K562 (cell line): Measurements from ENCODE around the gene ARID3A. TPM values are rescaled to one million over a fixed set of nuclear protein-coding genes. Genes with fewer than 3 reads are reported as not detected.
A peak's percentile ranks its signal among the peaks of the same experiment; 100 is the strongest.

Experiments used
- ASH1L ChIP-seq: fragments of 450-650 bp; IDR thresholded peaks from 2 replicates; pipeline ENCODE4 v1.6.1; 2018; ENCODE audit warnings: borderline replicate concordance, mild to moderate bottlenecking, low read depth; ENCODE audit not compliant: partially characterized antibody
- CCAR2 ChIP-seq: fragments of 200-400 bp; formaldehyde crosslinking; IDR thresholded peaks from 2 replicates; pipeline ENCODE4 v1.6.1; 2017; ENCODE audit warnings: mild to moderate bottlenecking, low read depth, low read length
- CREM ChIP-seq: IDR thresholded peaks from 2 replicates; pipeline ENCODE4 v1.6.1; 2014; ENCODE audit warnings: antibody characterized with exemption, low read depth
- GATA2 ChIP-seq: sonication (generic); formaldehyde crosslinking; IDR thresholded peaks from 2 replicates; pipeline ENCODE4 v1.4.0; 2020; ENCODE audit warnings: mild to moderate bottlenecking, missing genetic modification reagents
- HEY1 ChIP-seq: fragments of 250-450 bp; sonication (Bioruptor Pico); IDR thresholded peaks from 2 replicates; pipeline ENCODE4 v1.5.0; 2020; ENCODE audit warnings: mild to moderate bottlenecking, moderate library complexity, borderline replicate concordance
- NR2C2 ChIP-seq, 2 experiments: fragments of 200-800 bp in 1 of 2; sonication (Bioruptor generic) in 1 of 2; sonication (generic) in 1 of 2; formaldehyde crosslinking in 1 of 2; IDR thresholded peaks; 2 replicates each; pipeline versions ENCODE4 v1.6.1 to v1.8.0; 2016 to 2022; ENCODE audit warnings: mild to moderate bottlenecking in 1 of 2, missing compliant biosample characterization in 1 of 2, missing genetic modification characterization in 1 of 2, missing genetic modification reagents in 1 of 2
- PTRF ChIP-seq: fragments of 450-650 bp; IDR thresholded peaks from 2 replicates; pipeline ENCODE4 v1.6.1; 2016; ENCODE audit warnings: mild to moderate bottlenecking, missing genetic modification characterization, missing compliant biosample characterization
- RAD21 ChIP-seq, 2 experiments: fragments of 250-450 bp in 1 of 2; fragments of 450-650 bp in 1 of 2; sonication (Bioruptor Pico) in 1 of 2; formaldehyde crosslinking in 1 of 2; IDR thresholded peaks in 1 of 2; conservative IDR thresholded peaks in 1 of 2; 2 replicates each; pipeline versions ENCODE4 v1.4.0 to v1.8.0; 2020 to 2022; ENCODE audit warnings: mild to moderate bottlenecking in 2 of 2, moderate library complexity in 1 of 2
- TCF7L2 ChIP-seq: fragments of 150-350 bp; IDR thresholded peaks from 2 replicates; pipeline ENCODE4 v1.6.1; 2016; ENCODE audit warnings: low read depth, mild to moderate bottlenecking, low read length, moderate library complexity
- ZC3H11A ChIP-seq: IDR thresholded peaks from 2 replicates; pipeline ENCODE4 v1.6.1; 2012; ENCODE audit warnings: low read depth, low read length, improper control_type of control experiment
- polyA plus RNA-seq, 8 experiments: library from polyadenylated mRNA; depleted of rRNA in 4 of 8; stranded (reverse) in 5 of 8; unstranded in 3 of 8; fragments of >200 nt; fragmentation: Nextera tagmentation in 2 of 8; fragmentation: Illumina TruSeq in 1 of 8; extraction: Ambion mirVana in 2 of 8; extraction: Trizol in 1 of 8; gene quantifications; 2 replicates each; pipeline versions ENCODE4 v1.2.1 to v1.2.3, GENCODE V29; 2011 to 2014; ENCODE audit warnings: inconsistent platforms in 1 of 8, missing spikeins in 1 of 8
- total RNA-seq, 7 experiments: library from RNA; depleted of rRNA in 6 of 7; stranded (reverse); fragments of >200 nt in 6 of 7; fragmentation: Illumina TruSeq in 2 of 7; extraction: Trizol in 2 of 7; gene quantifications; 2 replicates each; pipeline versions ENCODE4 v1.2.1 to v1.2.3, GENCODE V29; 2011 to 2021; ENCODE audit warnings: low replicate concordance in 1 of 7
- TF ChIP-seq, protein P1 (sequence below): sonication (generic); formaldehyde crosslinking; IDR thresholded peaks from 2 replicates; pipeline ENCODE4 v1.8.1; 2022; ENCODE audit warnings: missing genetic modification reagents
- TF ChIP-seq, protein P2 (sequence below): fragments of 200-800 bp; sonication (Bioruptor generic); IDR thresholded peaks from 2 replicates; pipeline ENCODE4 v1.6.1; 2017; ENCODE audit warnings: missing genetic modification characterization, missing compliant biosample characterization
- TF ChIP-seq, protein P3 (sequence below): fragments of 450-650 bp; IDR thresholded peaks from 2 replicates; pipeline ENCODE4 v1.6.1; 2016; ENCODE audit warnings: missing biosample characterization, missing genetic modification characterization
- TF ChIP-seq, protein P4 (sequence below): fragments of 150-350 bp; IDR thresholded peaks from 2 replicates; pipeline ENCODE4 v1.6.1; 2014; ENCODE audit warnings: low read depth, mild to moderate bottlenecking, low read length, borderline replicate concordance
- TF ChIP-seq, protein P5 (sequence below): fragments of 450-650 bp; IDR thresholded peaks from 2 replicates; pipeline ENCODE4 v1.7.1; 2018; ENCODE audit warnings: mild to moderate bottlenecking, low read depth; ENCODE audit not compliant: partially characterized antibody

ARID3A gene
- total and polyA plus RNA-seq, 9 of the 15 experiments (the other 6 are each of a cell fraction or from before 2014, with no cell fraction given): 1.4 to 118 (median 31.2) TPM

DNA sequence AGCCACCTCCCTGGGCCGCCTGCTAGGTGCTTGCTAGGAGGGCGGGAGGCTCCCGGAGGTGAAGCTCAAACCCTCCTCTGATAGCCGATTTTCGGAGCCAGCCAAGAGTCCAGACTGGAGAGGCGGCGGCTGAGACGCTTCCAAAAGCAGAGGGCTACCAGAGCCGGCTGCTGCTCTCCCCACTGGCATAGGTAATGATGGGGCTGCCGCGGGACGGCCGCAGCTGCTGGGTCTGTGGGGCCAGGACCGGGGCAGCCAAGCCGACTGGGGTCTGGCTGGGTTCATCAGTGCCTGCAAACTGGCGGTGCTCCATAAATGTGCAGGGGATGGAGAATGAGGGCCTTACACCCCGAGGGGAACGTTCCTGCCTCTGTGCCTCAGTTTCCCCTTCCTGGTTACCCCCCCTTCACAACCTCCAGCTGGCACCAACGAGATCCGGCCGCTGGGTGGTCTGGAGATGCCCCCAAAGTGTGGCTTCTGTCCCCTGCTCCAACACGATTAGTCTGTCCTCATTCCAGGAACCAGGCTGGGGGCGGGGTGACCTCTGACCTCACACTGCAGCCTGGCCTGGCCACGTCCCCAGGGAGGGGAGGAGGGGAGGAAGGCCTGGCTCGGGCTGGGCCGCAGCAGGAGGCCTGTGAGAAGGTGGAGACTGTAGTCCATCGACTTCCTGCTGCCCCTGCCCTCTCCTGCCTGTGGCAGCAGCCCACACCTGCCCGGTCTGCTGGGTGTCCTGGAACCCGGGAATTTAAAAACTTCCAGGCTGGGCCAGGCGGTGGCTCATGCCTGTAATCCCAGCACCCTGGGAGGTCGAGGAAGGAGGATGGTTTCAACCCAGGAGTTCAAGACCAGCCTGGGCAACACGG lies 54.5 kb downstream of the ARID3A start (continued):
- TF ChIP-seq, protein P1, sequence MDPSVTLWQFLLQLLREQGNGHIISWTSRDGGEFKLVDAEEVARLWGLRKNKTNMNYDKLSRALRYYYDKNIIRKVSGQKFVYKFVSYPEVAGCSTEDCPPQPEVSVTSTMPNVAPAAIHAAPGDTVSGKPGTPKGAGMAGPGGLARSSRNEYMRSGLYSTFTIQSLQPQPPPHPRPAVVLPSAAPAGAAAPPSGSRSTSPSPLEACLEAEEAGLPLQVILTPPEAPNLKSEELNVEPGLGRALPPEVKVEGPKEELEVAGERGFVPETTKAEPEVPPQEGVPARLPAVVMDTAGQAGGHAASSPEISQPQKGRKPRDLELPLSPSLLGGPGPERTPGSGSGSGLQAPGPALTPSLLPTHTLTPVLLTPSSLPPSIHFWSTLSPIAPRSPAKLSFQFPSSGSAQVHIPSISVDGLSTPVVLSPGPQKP (CRISPR knock-in tag): no peak
- peak in 1 of 2 experiments; percentile 29; a peak in 2 of 4 replicates for TF ChIP-seq RAD21 (CRISPR knock-in tag; conservative IDR thresholded peaks at IDR 0.05 in 1 of 2, IDR thresholded peaks at IDR 0.05 in 1 of 2)
- TF ChIP-seq CCAR2: no peak
- TF ChIP-seq, protein P2, sequence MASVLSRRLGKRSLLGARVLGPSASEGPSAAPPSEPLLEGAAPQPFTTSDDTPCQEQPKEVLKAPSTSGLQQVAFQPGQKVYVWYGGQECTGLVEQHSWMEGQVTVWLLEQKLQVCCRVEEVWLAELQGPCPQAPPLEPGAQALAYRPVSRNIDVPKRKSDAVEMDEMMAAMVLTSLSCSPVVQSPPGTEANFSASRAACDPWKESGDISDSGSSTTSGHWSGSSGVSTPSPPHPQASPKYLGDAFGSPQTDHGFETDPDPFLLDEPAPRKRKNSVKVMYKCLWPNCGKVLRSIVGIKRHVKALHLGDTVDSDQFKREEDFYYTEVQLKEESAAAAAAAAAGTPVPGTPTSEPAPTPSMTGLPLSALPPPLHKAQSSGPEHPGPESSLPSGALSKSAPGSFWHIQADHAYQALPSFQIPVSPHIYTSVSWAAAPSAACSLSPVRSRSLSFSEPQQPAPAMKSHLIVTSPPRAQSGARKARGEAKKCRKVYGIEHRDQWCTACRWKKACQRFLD (CRISPR knock-in tag): peak; percentile 60; the same call in 1 of the 2 replicates
- TF ChIP-seq, protein P3, sequence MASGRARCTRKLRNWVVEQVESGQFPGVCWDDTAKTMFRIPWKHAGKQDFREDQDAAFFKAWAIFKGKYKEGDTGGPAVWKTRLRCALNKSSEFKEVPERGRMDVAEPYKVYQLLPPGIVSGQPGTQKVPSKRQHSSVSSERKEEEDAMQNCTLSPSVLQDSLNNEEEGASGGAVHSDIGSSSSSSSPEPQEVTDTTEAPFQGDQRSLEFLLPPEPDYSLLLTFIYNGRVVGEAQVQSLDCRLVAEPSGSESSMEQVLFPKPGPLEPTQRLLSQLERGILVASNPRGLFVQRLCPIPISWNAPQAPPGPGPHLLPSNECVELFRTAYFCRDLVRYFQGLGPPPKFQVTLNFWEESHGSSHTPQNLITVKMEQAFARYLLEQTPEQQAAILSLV (tag): no peak
- no peak for TF ChIP-seq HEY1 (CRISPR knock-in tag)
- TF ChIP-seq, protein P4, sequence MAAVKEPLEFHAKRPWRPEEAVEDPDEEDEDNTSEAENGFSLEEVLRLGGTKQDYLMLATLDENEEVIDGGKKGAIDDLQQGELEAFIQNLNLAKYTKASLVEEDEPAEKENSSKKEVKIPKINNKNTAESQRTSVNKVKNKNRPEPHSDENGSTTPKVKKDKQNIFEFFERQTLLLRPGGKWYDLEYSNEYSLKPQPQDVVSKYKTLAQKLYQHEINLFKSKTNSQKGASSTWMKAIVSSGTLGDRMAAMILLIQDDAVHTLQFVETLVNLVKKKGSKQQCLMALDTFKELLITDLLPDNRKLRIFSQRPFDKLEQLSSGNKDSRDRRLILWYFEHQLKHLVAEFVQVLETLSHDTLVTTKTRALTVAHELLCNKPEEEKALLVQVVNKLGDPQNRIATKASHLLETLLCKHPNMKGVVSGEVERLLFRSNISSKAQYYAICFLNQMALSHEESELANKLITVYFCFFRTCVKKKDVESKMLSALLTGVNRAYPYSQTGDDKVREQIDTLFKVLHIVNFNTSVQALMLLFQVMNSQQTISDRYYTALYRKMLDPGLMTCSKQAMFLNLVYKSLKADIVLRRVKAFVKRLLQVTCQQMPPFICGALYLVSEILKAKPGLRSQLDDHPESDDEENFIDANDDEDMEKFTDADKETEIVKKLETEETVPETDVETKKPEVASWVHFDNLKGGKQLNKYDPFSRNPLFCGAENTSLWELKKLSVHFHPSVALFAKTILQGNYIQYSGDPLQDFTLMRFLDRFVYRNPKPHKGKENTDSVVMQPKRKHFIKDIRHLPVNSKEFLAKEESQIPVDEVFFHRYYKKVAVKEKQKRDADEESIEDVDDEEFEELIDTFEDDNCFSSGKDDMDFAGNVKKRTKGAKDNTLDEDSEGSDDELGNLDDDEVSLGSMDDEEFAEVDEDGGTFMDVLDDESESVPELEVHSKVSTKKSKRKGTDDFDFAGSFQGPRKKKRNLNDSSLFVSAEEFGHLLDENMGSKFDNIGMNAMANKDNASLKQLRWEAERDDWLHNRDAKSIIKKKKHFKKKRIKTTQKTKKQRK: no peak
- TF ChIP-seq, protein P5, sequence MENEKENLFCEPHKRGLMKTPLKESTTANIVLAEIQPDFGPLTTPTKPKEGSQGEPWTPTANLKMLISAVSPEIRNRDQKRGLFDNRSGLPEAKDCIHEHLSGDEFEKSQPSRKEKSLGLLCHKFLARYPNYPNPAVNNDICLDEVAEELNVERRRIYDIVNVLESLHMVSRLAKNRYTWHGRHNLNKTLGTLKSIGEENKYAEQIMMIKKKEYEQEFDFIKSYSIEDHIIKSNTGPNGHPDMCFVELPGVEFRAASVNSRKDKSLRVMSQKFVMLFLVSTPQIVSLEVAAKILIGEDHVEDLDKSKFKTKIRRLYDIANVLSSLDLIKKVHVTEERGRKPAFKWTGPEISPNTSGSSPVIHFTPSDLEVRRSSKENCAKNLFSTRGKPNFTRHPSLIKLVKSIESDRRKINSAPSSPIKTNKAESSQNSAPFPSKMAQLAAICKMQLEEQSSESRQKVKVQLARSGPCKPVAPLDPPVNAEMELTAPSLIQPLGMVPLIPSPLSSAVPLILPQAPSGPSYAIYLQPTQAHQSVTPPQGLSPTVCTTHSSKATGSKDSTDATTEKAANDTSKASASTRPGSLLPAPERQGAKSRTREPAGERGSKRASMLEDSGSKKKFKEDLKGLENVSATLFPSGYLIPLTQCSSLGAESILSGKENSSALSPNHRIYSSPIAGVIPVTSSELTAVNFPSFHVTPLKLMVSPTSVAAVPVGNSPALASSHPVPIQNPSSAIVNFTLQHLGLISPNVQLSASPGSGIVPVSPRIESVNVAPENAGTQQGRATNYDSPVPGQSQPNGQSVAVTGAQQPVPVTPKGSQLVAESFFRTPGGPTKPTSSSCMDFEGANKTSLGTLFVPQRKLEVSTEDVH: no peak
- TF ChIP-seq TCF7L2: no peak
- TF ChIP-seq NR2C2 (CRISPR knock-in tag; IDR thresholded peaks at IDR 0.05): peak; percentile 99
- TF ChIP-seq NR2C2 (tag; IDR thresholded peaks at IDR 0.05): peak; percentile 99
- no peak for TF ChIP-seq ZC3H11A
- peak; percentile 90 for TF ChIP-seq CREM
- no peak for TF ChIP-seq PTRF (tag)
- no peak for TF ChIP-seq ASH1L
- no peak for TF ChIP-seq GATA2 (CRISPR knock-in tag)
